NCI-H146 (cell line): Measurements from ENCODE around the gene NR6A1.
A peak's percentile ranks its signal among the peaks of the same experiment; 100 is the strongest.

Experiments used
- DNase-seq: peaks from one replicate; lab custom pipeline; 2025; lab: John Stamatoyannopoulos, UW

NR6A1 gene

GRCh38 chr9:124489222-124489621 is 281.9 kb downstream of the NR6A1 start:
- DNase-seq: no peak

GRCh38 chr9:124488641-124489210 is 282.4 kb downstream of the NR6A1 start:
- no peak for DNase-seq

GRCh38 chr9:124487260-124488182 is 283.6 kb downstream of the NR6A1 start:
- peak; percentile 38 for DNase-seq

GRCh38 chr9:124486778-124487259 is 284.3 kb downstream of the NR6A1 start:
- DNase-seq: no peak

- no peak for DNase-seq
Observed at GRCh38 chr9:124485936-124486335, 285.2 kb downstream of the NR6A1 start.

GRCh38 chr9:124485201-124485600 is 285.9 kb downstream of the NR6A1 start:
- DNase-seq: no peak

GRCh38 chr9:124483481-124483880 is 287.6 kb downstream of the NR6A1 start:
- no peak for DNase-seq

GRCh38 chr9:124482431-124483031 is 288.6 kb downstream of the NR6A1 start:
- DNase-seq: no peak

GRCh38 chr9:124481115-124481514 is 290.0 kb downstream of the NR6A1 start:
- DNase-seq: no peak

- DNase-seq: peak; percentile 39
Observed at GRCh38 chr9:124480621-124480981, 290.5 kb downstream of the NR6A1 start.

GRCh38 chr9:124479947-124480620 is 291.0 kb downstream of the NR6A1 start:
- no peak for DNase-seq

- DNase-seq: no peak
Observed at GRCh38 chr9:124479371-124479770, 291.7 kb downstream of the NR6A1 start.

GRCh38 chr9:124478354-124478753 is 292.8 kb downstream of the NR6A1 start:
- no peak for DNase-seq

- DNase-seq: peak; percentile 44
Observed at GRCh38 chr9:124477648-124478285, 293.3 kb downstream of the NR6A1 start.

- DNase-seq: peak; percentile 19
Observed at GRCh38 chr9:124477211-124477647, 293.9 kb downstream of the NR6A1 start.

- DNase-seq: no peak
Observed at GRCh38 chr9:124475868-124476690, 295.0 kb downstream of the NR6A1 start.

GRCh38 chr9:124475158-124475867 is 295.8 kb downstream of the NR6A1 start:
- DNase-seq: no peak

- no peak for DNase-seq
Observed at GRCh38 chr9:124474151-124474550, 297.0 kb downstream of the NR6A1 start.

GRCh38 chr9:124473310-124473709 is 297.8 kb downstream of the NR6A1 start:
- DNase-seq: no peak

- no peak for DNase-seq
Observed at GRCh38 chr9:124472770-124473169, 298.3 kb downstream of the NR6A1 start.
